Femur (tissue), 1 donor: ENCODE data around the gene COL6A5.
"Not testable (repeated sequence)": the region's sequence is repeated elsewhere in the genome, so short reads cannot be mapped to it uniquely, and the experiment has no call there.

Experiments used
- DNase-seq: peaks from one replicate; pipeline ENCODE4 v3.0.0-alpha.2; 2017

The COL6A5 gene

GRCh38 chr3:130345487-130346079 is at the start of gene COL6A5:
TSS of gene COL6A5 (plus strand) at chr3:130345672. CDS start at chr3:130373639, 27,967 bp downstream.
- DNase-seq = no peak

GRCh38 chr3:130299531-130299930 is 45.9 kb upstream of the COL6A5 start:
- DNase-seq = no peak

GRCh38 chr3:130300888-130301287 is 44.6 kb upstream of the COL6A5 start:
- DNase-seq = no peak

- DNase-seq = no peak
These were observed 35.4 kb upstream of the COL6A5 start for GRCh38 chr3:130310109-130310508.

- no peak for DNase-seq
These were observed 33.1 kb upstream of the COL6A5 start for GRCh38 chr3:130312374-130312773.

- DNase-seq = peak; percentile 64
These were observed 29.3 kb upstream of the COL6A5 start for GRCh38 chr3:130316169-130316568.

- no peak for DNase-seq
These were observed 22.0 kb upstream of the COL6A5 start for GRCh38 chr3:130323503-130323902.

- DNase-seq = no peak
These were observed 4.7 kb upstream of the COL6A5 start for GRCh38 chr3:130340766-130341165.

GRCh38 chr3:130341388-130341787 is 4.1 kb upstream of the COL6A5 start:
- no peak for DNase-seq

- DNase-seq = no peak
These were observed 3.6 kb upstream of the COL6A5 start for GRCh38 chr3:130341882-130342281.

- DNase-seq = no peak
These were observed 2.4 kb upstream of the COL6A5 start for GRCh38 chr3:130342821-130343661.

GRCh38 chr3:130348258-130348657 is 2.8 kb downstream of the COL6A5 start:
- not testable (repeated sequence) for DNase-seq

GRCh38 chr3:130354430-130354829 is 9.0 kb downstream of the COL6A5 start:
- no peak for DNase-seq

GRCh38 chr3:130374033-130374432 is 28.6 kb downstream of the COL6A5 start:
- DNase-seq = no peak

- DNase-seq = no peak
These were observed 29.4 kb downstream of the COL6A5 start for GRCh38 chr3:130374908-130375307.

GRCh38 chr3:130377960-130378676 is 32.6 kb downstream of the COL6A5 start:
- DNase-seq = no peak

GRCh38 chr3:130378677-130379191 is 33.3 kb downstream of the COL6A5 start:
- no peak for DNase-seq

- DNase-seq = no peak
These were observed 33.8 kb downstream of the COL6A5 start for GRCh38 chr3:130379274-130379673.

- no peak for DNase-seq
These were observed 34.9 kb downstream of the COL6A5 start for GRCh38 chr3:130380398-130380797.

- no peak for DNase-seq
These were observed 38.0 kb downstream of the COL6A5 start for GRCh38 chr3:130383424-130383823.

GRCh38 chr3:130384476-130385025 is 39.1 kb downstream of the COL6A5 start:
- no peak for DNase-seq

GRCh38 chr3:130386604-130387263 is 41.3 kb downstream of the COL6A5 start:
- no peak for DNase-seq
